Right lobe of liver (tissue), 4 donors: ENCODE measurements around the gene MXD4.
A peak's percentile ranks its signal among the peaks of the same experiment; 100 is the strongest.

ENCODE experiments used
- POLR2A ChIP-seq: fragments of 450-650 bp; IDR thresholded peaks from one replicate; pipeline ENCODE4 v1.6.1; 2017; ENCODE audit warnings: antibody characterized with exemption, mild to moderate bottlenecking
- TF ChIP-seq, protein P1 (sequence below), 4 donors: fragments of 200-600 bp in 3 of 4; fragments of 450-650 bp in 1 of 4; IDR thresholded peaks; one replicate each; pipeline versions ENCODE4 v1.5.1 to v1.8.0; 2016 to 2022; ENCODE audit warnings: antibody characterized with exemption in 4 of 4, mild to moderate bottlenecking in 2 of 4
- donor health status: DM: no; HTN: no; CAD: no.
- donor health status: DM: no; HTN: no; CAD: no.
- donor health status: DM: no; HTN: yes; CAD: no.

DNA sequence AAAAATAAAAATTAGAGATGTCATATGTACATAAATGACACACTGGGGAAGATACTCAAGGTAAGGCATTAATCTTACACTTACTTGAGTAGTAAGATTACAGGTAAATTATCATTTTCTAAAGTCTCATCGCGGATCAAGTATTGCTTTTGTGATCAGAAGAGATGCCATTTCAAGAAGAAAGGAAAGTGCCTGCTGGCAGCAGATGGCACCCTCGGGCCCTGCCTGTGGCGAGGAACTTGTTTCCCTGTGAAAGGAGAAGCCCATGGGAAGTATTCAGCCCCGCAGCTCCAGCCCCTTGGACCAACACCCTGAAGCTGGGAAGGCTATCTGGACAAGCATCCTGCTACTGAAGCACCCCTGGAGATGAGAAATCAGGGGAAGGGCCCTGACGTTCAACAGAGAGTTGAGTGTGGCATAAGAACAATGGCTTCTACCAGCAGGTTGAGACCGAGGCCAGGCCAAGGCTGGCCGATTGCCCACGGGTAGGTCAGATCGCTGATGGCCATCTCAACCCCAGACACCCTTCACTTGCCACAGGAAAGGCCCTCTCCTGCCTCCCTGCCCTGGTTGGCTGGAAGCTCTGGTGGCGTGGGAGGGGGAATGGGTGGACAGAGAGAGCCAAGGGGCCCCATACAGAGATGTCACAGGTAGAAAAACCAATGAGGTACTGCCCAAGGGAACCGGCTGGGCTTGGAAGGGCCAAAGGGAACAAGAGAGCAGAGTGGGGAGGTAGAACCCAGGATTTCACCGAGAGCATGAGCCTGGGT, 18.8 kb upstream of the MXD4 start:
- no peak for TF ChIP-seq POLR2A
- TF ChIP-seq, protein P1, sequence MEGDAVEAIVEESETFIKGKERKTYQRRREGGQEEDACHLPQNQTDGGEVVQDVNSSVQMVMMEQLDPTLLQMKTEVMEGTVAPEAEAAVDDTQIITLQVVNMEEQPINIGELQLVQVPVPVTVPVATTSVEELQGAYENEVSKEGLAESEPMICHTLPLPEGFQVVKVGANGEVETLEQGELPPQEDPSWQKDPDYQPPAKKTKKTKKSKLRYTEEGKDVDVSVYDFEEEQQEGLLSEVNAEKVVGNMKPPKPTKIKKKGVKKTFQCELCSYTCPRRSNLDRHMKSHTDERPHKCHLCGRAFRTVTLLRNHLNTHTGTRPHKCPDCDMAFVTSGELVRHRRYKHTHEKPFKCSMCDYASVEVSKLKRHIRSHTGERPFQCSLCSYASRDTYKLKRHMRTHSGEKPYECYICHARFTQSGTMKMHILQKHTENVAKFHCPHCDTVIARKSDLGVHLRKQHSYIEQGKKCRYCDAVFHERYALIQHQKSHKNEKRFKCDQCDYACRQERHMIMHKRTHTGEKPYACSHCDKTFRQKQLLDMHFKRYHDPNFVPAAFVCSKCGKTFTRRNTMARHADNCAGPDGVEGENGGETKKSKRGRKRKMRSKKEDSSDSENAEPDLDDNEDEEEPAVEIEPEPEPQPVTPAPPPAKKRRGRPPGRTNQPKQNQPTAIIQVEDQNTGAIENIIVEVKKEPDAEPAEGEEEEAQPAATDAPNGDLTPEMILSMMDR (IDR thresholded peaks at IDR 0.05): peak in 3 of 4 donors; percentile 7 to 9 (median 7)
